ENCODE measurements around the gene MAP10.

Gene MAP10

GRCh38 chr1:232792949-232793348 is 12.3 kb upstream of the MAP10 start:
- H3K9me2 ChIP-seq (replicated peaks; ENCODE audit: insufficient read depth, low read length) = no peaks in the 10 kb centered on the region
- H2AFZ ChIP-seq (ENCODE audit: low read length) = no peak overlapping the region
- H3K4me1 ChIP-seq (ENCODE audit: low read length) = peaks cover 4% of the 10 kb centered on the region
- TF ChIP-seq EZH2 (optimal IDR thresholded peaks at IDR 0.05; ENCODE audit: low read depth, low read length) (no peak), CTCF (IDR thresholded peaks at IDR 0.05; ENCODE audit: low read length) (no peak), EZH2phosphoT487 (IDR thresholded peaks at IDR 0.05; ENCODE audit: low read length) (no peak)
- no peaks in the 10 kb centered on the region for H3K36me3 ChIP-seq (replicated peaks; ENCODE audit: insufficient read depth, low read length)
- DNase-seq = no peak
- no peaks in the 10 kb centered on the region for H3F3A ChIP-seq (ENCODE audit: insufficient read depth, low read length)
- H3K27me3 ChIP-seq (replicated peaks; ENCODE audit: insufficient read depth, low read length) = no peaks in the 10 kb centered on the region
- H3K9me3 ChIP-seq (replicated peaks; ENCODE audit: insufficient read depth, low read length) = no peaks in the 10 kb centered on the region
- H4K20me1 ChIP-seq (ENCODE audit: insufficient read depth, low read length) = no peaks in the 10 kb centered on the region
- H3K27ac ChIP-seq (ENCODE audit: low read length) = no peak overlapping the region
- H3K79me2 ChIP-seq (ENCODE audit: low read length) = no peaks in the 10 kb centered on the region
- H3K4me3 ChIP-seq (ENCODE audit: low read length) = no peak overlapping the region
- no peak overlapping the region for H3K9ac ChIP-seq (ENCODE audit: low read length)
- H3K4me2 ChIP-seq (ENCODE audit: low read depth, low read length) = no peak overlapping the region

GRCh38 chr1:232793944-232794343 is 11.3 kb upstream of the MAP10 start:
- no peaks in the 10 kb centered on the region for H3K79me2 ChIP-seq (ENCODE audit: low read length)
- H3F3A ChIP-seq (ENCODE audit: insufficient read depth, low read length) = no peaks in the 10 kb centered on the region
- TF ChIP-seq EZH2phosphoT487 (IDR thresholded peaks at IDR 0.05; ENCODE audit: low read length) (no peak), CTCF (IDR thresholded peaks at IDR 0.05; ENCODE audit: low read length) (peak; percentile 38), EZH2 (optimal IDR thresholded peaks at IDR 0.05; ENCODE audit: low read depth, low read length) (no peak)
- H2AFZ ChIP-seq (ENCODE audit: low read length) = peak overlapping the region; percentile 12; the same call in 1 of the 2 replicates
- H3K9me3 ChIP-seq (replicated peaks; ENCODE audit: insufficient read depth, low read length) = no peaks in the 10 kb centered on the region
- peak; percentile 61 for DNase-seq
- H3K9me2 ChIP-seq (replicated peaks; ENCODE audit: insufficient read depth, low read length) = no peaks in the 10 kb centered on the region
- no peaks in the 10 kb centered on the region for H4K20me1 ChIP-seq (ENCODE audit: insufficient read depth, low read length)
- peaks cover 4% of the 10 kb centered on the region for H3K4me1 ChIP-seq (ENCODE audit: low read length)
- no peak overlapping the region for H3K9ac ChIP-seq (ENCODE audit: low read length)
- H3K4me3 ChIP-seq (ENCODE audit: low read length) = no peak overlapping the region
- no peak overlapping the region for H3K27ac ChIP-seq (ENCODE audit: low read length)
- no peaks in the 10 kb centered on the region for H3K36me3 ChIP-seq (replicated peaks; ENCODE audit: insufficient read depth, low read length)
- no peaks in the 10 kb centered on the region for H3K27me3 ChIP-seq (replicated peaks; ENCODE audit: insufficient read depth, low read length)
- peak overlapping the region; percentile 16; the same call in 1 of the 2 replicates for H3K4me2 ChIP-seq (ENCODE audit: low read depth, low read length)

- H3F3A ChIP-seq (ENCODE audit: insufficient read depth, low read length) = no peaks in the 10 kb centered on the region
- no peak overlapping the region for H3K4me3 ChIP-seq (ENCODE audit: low read length)
- no peak overlapping the region for H3K9ac ChIP-seq (ENCODE audit: low read length)
- no peak for DNase-seq
- no peaks in the 10 kb centered on the region for H3K9me2 ChIP-seq (replicated peaks; ENCODE audit: insufficient read depth, low read length)
- no peaks in the 10 kb centered on the region for H3K27me3 ChIP-seq (replicated peaks; ENCODE audit: insufficient read depth, low read length)
- H3K4me2 ChIP-seq (ENCODE audit: low read depth, low read length) = no peak overlapping the region
- H3K9me3 ChIP-seq (replicated peaks; ENCODE audit: insufficient read depth, low read length) = no peaks in the 10 kb centered on the region
- peaks cover 4% of the 10 kb centered on the region for H3K4me1 ChIP-seq (ENCODE audit: low read length)
- TF ChIP-seq EZH2 (optimal IDR thresholded peaks at IDR 0.05; ENCODE audit: low read depth, low read length) (no peak), CTCF (IDR thresholded peaks at IDR 0.05; ENCODE audit: low read length) (no peak), EZH2phosphoT487 (IDR thresholded peaks at IDR 0.05; ENCODE audit: low read length) (no peak)
- no peaks in the 10 kb centered on the region for H3K79me2 ChIP-seq (ENCODE audit: low read length)
- H2AFZ ChIP-seq (ENCODE audit: low read length) = no peak overlapping the region
- H4K20me1 ChIP-seq (ENCODE audit: insufficient read depth, low read length) = no peaks in the 10 kb centered on the region
- H3K36me3 ChIP-seq (replicated peaks; ENCODE audit: insufficient read depth, low read length) = no peaks in the 10 kb centered on the region
- no peak overlapping the region for H3K27ac ChIP-seq (ENCODE audit: low read length)
Measured at GRCh38 chr1:232795497-232796053, 9.6 kb upstream of the MAP10 start.
